Right atrium auricular region (tissue), 2 donors: ENCODE data around the gene ALDH3B1. TPM values are rescaled to one million over a fixed set of nuclear protein-coding genes. Genes with fewer than 3 reads are reported as not detected.
A peak's percentile ranks its signal among the peaks of the same experiment; 100 is the strongest.

Experiments used
- DNase-seq: peaks from one replicate; pipeline ENCODE4 v3.0.0-alpha.2; 2019; ENCODE audit warnings: low spot score
- H3K27ac ChIP-seq, 2 donors: fragments of 200-600 bp; sonication (generic); 1 replicate in 1 of 2; 2 replicates in 1 of 2; pipeline ENCODE4 v1.5.1; 2016 to 2019
- H3K27me3 ChIP-seq, 2 donors: fragments of 200-600 bp; sonication (generic); one replicate each; pipeline versions ENCODE4 v1.5.1 to v1.6.0; 2017 to 2019
- H3K36me3 ChIP-seq: fragments of 200-600 bp; sonication (generic); one replicate; pipeline ENCODE4 v1.5.1; 2016
- H3K4me1 ChIP-seq, 2 donors: fragments of 200-600 bp; sonication (generic); one replicate each; pipeline versions ENCODE4 v1.5.1 to v1.6.0; 2017 to 2019
- H3K4me3 ChIP-seq, 2 donors: fragments of 200-600 bp; sonication (generic); 1 replicate in 1 of 2; 2 replicates in 1 of 2; pipeline ENCODE4 v1.5.1; 2017 to 2019; ENCODE audit warnings: mild to moderate bottlenecking in 1 of 2, moderate library complexity in 1 of 2
- H3K9me3 ChIP-seq, 2 donors: fragments of 200-600 bp; sonication (generic); one replicate each; pipeline ENCODE4 v1.5.1; 2019
- CTCF ChIP-seq, 2 donors: fragments of 200-600 bp; sonication (generic); IDR thresholded peaks; one replicate each; pipeline ENCODE4 v1.5.1; 2019; ENCODE audit warnings: antibody characterized with exemption in 2 of 2
- total RNA-seq, 2 donors: library from RNA; depleted of rRNA; stranded (reverse); fragments of >200 nt; gene quantifications; one replicate each; pipeline ENCODE4 v1.1.0, GENCODE V29; 2016

The ALDH3B1 gene
- total RNA-seq, 2 donors from 2014 or later, result 10.5 to 21.6 TPM

- no peak for TF ChIP-seq CTCF (IDR thresholded peaks at IDR 0.05)
- Histone ChIP-seq H3K4me1 (peaks cover 0 to 68% of the 10 kb centered on the region in 2 donors), H3K9me3 (no peaks in the 10 kb centered on the region), H3K4me3 (peak overlapping the region; percentile 63 to 72), H3K27me3 (no peaks in the 10 kb centered on the region), H3K36me3 (peaks cover 4% of the 10 kb centered on the region), H3K27ac (peak overlapping the region; percentile 84 to 88)
- no peak for DNase-seq
These were observed 28.1 kb downstream of the ALDH3B1 start for GRCh38 chr11:68038226-68038717.

- TF ChIP-seq CTCF (IDR thresholded peaks at IDR 0.05), result no peak
- H3K4me3 ChIP-seq, result peak within 1 kb of the TSS; percentile 63 to 72
- H3K4me1 ChIP-seq, result peaks cover 0 to 64% of the 10 kb centered on the region in 2 donors
- no peaks in the 10 kb centered on the region for H3K27me3 ChIP-seq
- peak; percentile 91 for DNase-seq
- H3K27ac ChIP-seq, result peak within 1 kb of the TSS; percentile 84 to 88
- peaks cover 4% of the 10 kb centered on the region for H3K36me3 ChIP-seq
- no peaks in the 10 kb centered on the region for H3K9me3 ChIP-seq
These were observed 28.8 kb downstream of the ALDH3B1 start, which contains the start of gene TCIRG1 for GRCh38 chr11:68038718-68039525. Gene TCIRG1 (plus strand): TSS chr11:68039025. CDS start chr11:68041272, 2,247 bp downstream.

GRCh38 chr11:68039526-68040086 is 29.5 kb downstream of the ALDH3B1 start:
- peaks cover 0 to 57% of the 10 kb centered on the region in 2 donors for H3K4me1 ChIP-seq
- TF ChIP-seq CTCF (IDR thresholded peaks at IDR 0.05), result no peak

GRCh38 chr11:68040101-68040956 is 30.2 kb downstream of the ALDH3B1 start:
- DNase-seq, result peak; percentile 85
- peaks cover 3% of the 10 kb centered on the region for H3K36me3 ChIP-seq
- no peak for TF ChIP-seq CTCF (IDR thresholded peaks at IDR 0.05)
- H3K4me1 ChIP-seq, result peaks cover 0 to 57% of the 10 kb centered on the region in 2 donors
- peak overlapping the region; percentile 63 to 72 for H3K4me3 ChIP-seq
- H3K9me3 ChIP-seq, result no peaks in the 10 kb centered on the region
- H3K27me3 ChIP-seq, result no peaks in the 10 kb centered on the region
- H3K27ac ChIP-seq, result peak overlapping the region; percentile 84 to 88

More at GRCh38 chr11:68039526-68040086, 29.5 kb downstream of the ALDH3B1 start:
- H3K4me3 ChIP-seq, result peak overlapping the region; percentile 63 to 72
- no peaks in the 10 kb centered on the region for H3K27me3 ChIP-seq
- H3K27ac ChIP-seq, result peak overlapping the region; percentile 84 to 88
- H3K36me3 ChIP-seq, result peaks cover 4% of the 10 kb centered on the region
- no peak for DNase-seq
- H3K9me3 ChIP-seq, result no peaks in the 10 kb centered on the region

- H3K4me1 ChIP-seq, result peaks cover 0 to 52% of the 10 kb centered on the region in 2 donors
- no peaks in the 10 kb centered on the region for H3K9me3 ChIP-seq
- H3K27ac ChIP-seq, result peak overlapping the region; percentile 84 to 88
- no peaks in the 10 kb centered on the region for H3K27me3 ChIP-seq
- no peak for DNase-seq
- H3K36me3 ChIP-seq, result peaks cover 6% of the 10 kb centered on the region
- peak overlapping the region; percentile 63 to 72 for H3K4me3 ChIP-seq
- no peak for TF ChIP-seq CTCF (IDR thresholded peaks at IDR 0.05)
These were observed 30.9 kb downstream of the ALDH3B1 start for GRCh38 chr11:68040957-68041591.
